GM12878 (cell line): ENCODE results near the gene VAV2. TPM values are rescaled to one million over a fixed set of nuclear protein-coding genes. Genes with fewer than 3 reads are reported as not detected.

Source experiments
- ATAC-seq: fragments of 200-7000 bp; cut with Tn5 transposase; 3 replicates; pipeline ENCODE4 v1.9.1; 2020; ENCODE audit warnings: mild to moderate bottlenecking, moderate library complexity
- BruUV-seq: library from RNA; stranded (reverse); fragments of 400-500 nt; replicated peaks from 2 replicates; lab custom pipeline; 2021; lab: Mats Ljungman, UMichigan
- CTCF ChIA-PET: fragments of 300-600 bp; sonication (Branson Sonifier 250); formaldehyde crosslinking; extraction: SDS; loops from one replicate; lab custom pipeline; 2021; ENCODE audit warnings: inconsistent platforms; lab: Yijun Ruan, JAX
- POLR2A ChIA-PET: fragments of 350-600 bp; formaldehyde crosslinking; extraction: SDS; loops from one replicate; lab custom pipeline; 2021; ENCODE audit warnings: inconsistent platforms; lab: Charles Lee
- RAD21 ChIA-PET: fragments of 300-600 bp; sonication (Branson Sonifier 250); formaldehyde crosslinking; loops from one replicate; lab custom pipeline; 2023; ENCODE audit warnings: antibody characterized with exemption; ENCODE audit not compliant: unreplicated experiment; lab: Charles Lee
- SMC1A ChIA-PET: fragments of 300-600 bp; sonication (Branson Sonifier 250); formaldehyde crosslinking; loops from one replicate; lab custom pipeline; 2023; ENCODE audit not compliant: unreplicated experiment, uncharacterized antibody; lab: Charles Lee
- DNase-seq: peaks from one replicate; pipeline ENCODE4 v3.0.0-alpha.2; 2011; ENCODE audit warnings: low read depth, low spot score
- FAIRE-seq: peaks from 3 replicates; lab custom pipeline; 2011; peaks lifted over from hg19 to GRCh38; lab: Jason Lieb, UNC
- H2AFZ ChIP-seq: 2 replicates; pipeline ENCODE4 v1.6.0; 2011; ENCODE audit warnings: low read depth, low read length, control low read depth; ENCODE audit not compliant: control insufficient read depth
- H3K27ac ChIP-seq: 2 replicates; pipeline ENCODE4 v1.5.1; 2011; ENCODE audit warnings: control low read depth; ENCODE audit not compliant: control insufficient read depth, insufficient read depth
- H3K27me3 ChIP-seq, 2 experiments: replicated peaks in 1 of 2; 2 replicates each; pipeline versions ENCODE4 v1.6.0 to v1.6.1; 2011; ENCODE audit warnings: low read length in 1 of 2; ENCODE audit not compliant: control insufficient read depth in 2 of 2, insufficient read depth in 2 of 2
- H3K36me3 ChIP-seq, 2 experiments: 2 replicates each; pipeline ENCODE4 v1.5.1; 2011; ENCODE audit warnings: low read length in 1 of 2; ENCODE audit not compliant: control insufficient read depth in 2 of 2, insufficient read depth in 2 of 2
- H3K4me1 ChIP-seq: 2 replicates; pipeline ENCODE4 v1.6.1; 2011; ENCODE audit warnings: mild to moderate bottlenecking, low read length, moderate library complexity, mixed read lengths; ENCODE audit not compliant: control insufficient read depth, insufficient read depth
- H3K4me2 ChIP-seq: 2 replicates; pipeline ENCODE4 v1.6.0; 2011; ENCODE audit warnings: control low read depth; ENCODE audit not compliant: control insufficient read depth, insufficient read depth
- H3K4me3 ChIP-seq: fragments of 200-600 bp; sonication (generic); 2 replicates; pipeline ENCODE4 v1.5.1; 2016
- H3K79me2 ChIP-seq: 2 replicates; pipeline ENCODE4 v1.6.0; 2011; ENCODE audit warnings: low read length; ENCODE audit not compliant: control insufficient read depth, insufficient read depth
- H3K9ac ChIP-seq: 2 replicates; pipeline ENCODE4 v1.8.0; 2011; ENCODE audit warnings: low read length, control low read depth, mixed read lengths; ENCODE audit not compliant: control insufficient read depth, insufficient read depth
- H3K9me3 ChIP-seq: replicated peaks from 3 replicates; pipeline ENCODE4 v1.5.1; 2011; ENCODE audit warnings: mild to moderate bottlenecking, low read length; ENCODE audit not compliant: control insufficient read depth, insufficient read depth
- H4K20me1 ChIP-seq: 2 replicates; pipeline ENCODE4 v1.6.0; 2011; ENCODE audit not compliant: control insufficient read depth, insufficient read depth
- EZH2 ChIP-seq: IDR thresholded peaks from 2 replicates; pipeline ENCODE4 v1.6.1; 2012; ENCODE audit warnings: low read depth, mild to moderate bottlenecking, control low read depth, inconsistent platforms, low read length, borderline replicate concordance; ENCODE audit not compliant: control insufficient read depth
- GATAD2B ChIP-seq: fragments of 450-650 bp; conservative IDR thresholded peaks from 2 replicates; pipeline ENCODE4 v1.6.1; 2017; ENCODE audit warnings: low read depth, mild to moderate bottlenecking, moderate library complexity
- KDM1A ChIP-seq: fragments of 200-600 bp; sonication (generic); IDR thresholded peaks from 2 replicates; pipeline ENCODE4 v1.6.1; 2016; ENCODE audit warnings: borderline replicate concordance
- RFX5 ChIP-seq: IDR thresholded peaks from 2 replicates; pipeline ENCODE4 v1.6.1; 2011; ENCODE audit warnings: low read depth, low read length, improper control_type of control experiment
- SIX5 ChIP-seq: IDR thresholded peaks from 2 replicates; pipeline ENCODE4 v1.6.1; 2011; ENCODE audit warnings: mild to moderate bottlenecking, low read depth, low read length, moderate library complexity; ENCODE audit not compliant: severe bottlenecking
- SRF ChIP-seq, 2 experiments: IDR thresholded peaks; 2 replicates each; pipeline ENCODE4 v1.6.1; 2011; ENCODE audit warnings: low read depth in 2 of 2, low read length in 2 of 2, mild to moderate bottlenecking in 1 of 2, moderate library complexity in 1 of 2
- TAF1 ChIP-seq: IDR thresholded peaks from 2 replicates; pipeline ENCODE4 v1.6.1; 2011; ENCODE audit warnings: mild to moderate bottlenecking, low read depth, low read length, borderline replicate concordance
- ZZZ3 ChIP-seq: IDR thresholded peaks from 2 replicates; pipeline ENCODE4 v1.6.1; 2011; ENCODE audit warnings: low read depth; ENCODE audit not compliant: control insufficient read depth, insufficient read length
- WGBS: methylation state at CpG from one replicate; pipeline ENCODE4 v1.1.6; 2016; ENCODE audit warnings: low lambda C conversion rate; ENCODE audit not compliant: insufficient replicate concordance, insufficient coverage; ENCODE audit errors: missing lambda C conversion rate; 5-methylcytosine and 5-hydroxymethylcytosine counted together
- in situ Hi-C: fragments of 300-500 bp; cut with MboI; formaldehyde crosslinking; loops from 9 replicates; pipeline ENCODE4 v1.14.3; 2018; ENCODE audit warnings: mixed read lengths
- intact Hi-C: fragments of 100-400 bp; cut with micrococcal nuclease; formaldehyde crosslinking; loops from one replicate; pipeline ENCODE4 v1.14.2; 2022; ENCODE audit not compliant: unreplicated experiment
- polyA plus RNA-seq, 11 experiments: library from polyadenylated mRNA; depleted of rRNA in 4 of 11; unstranded in 6 of 11; stranded (reverse) in 5 of 11; fragments of >200 nt; fragmentation: Nextera tagmentation in 4 of 11; fragmentation: Illumina TruSeq in 1 of 11; extraction: Ambion mirVana in 4 of 11; extraction: Trizol in 1 of 11; gene quantifications; 1 replicate in 1 of 11; 2 replicates in 10 of 11; pipeline versions ENCODE4 v1.2.1 to v1.2.3, GENCODE V29; 2011 to 2016; ENCODE audit warnings: inconsistent platforms in 2 of 11, missing spikeins in 2 of 11, low read depth in 1 of 11
- total RNA-seq, 4 experiments: library from RNA; depleted of rRNA in 3 of 4; stranded (reverse); fragments of >200 nt in 3 of 4; fragmentation: Illumina TruSeq in 1 of 4; extraction: Trizol in 1 of 4; gene quantifications; 2 replicates each; pipeline versions ENCODE4 v1.2.1 to v1.2.3, GENCODE V29; 2013 to 2021
- TF ChIP-seq, protein P1 (sequence below): fragments of 450-650 bp; IDR thresholded peaks from 2 replicates; pipeline ENCODE4 v1.6.1; 2016; ENCODE audit warnings: mild to moderate bottlenecking
- TF ChIP-seq, protein P2 (sequence below): IDR thresholded peaks from 2 replicates; pipeline ENCODE4 v1.6.1; 2012; ENCODE audit warnings: low read depth, low read length, improper control_type of control experiment

The VAV2 gene
- total and polyA plus RNA-seq, 10 of the 15 experiments (the other 5 are each of a cell fraction or from before 2014, with no cell fraction given): 0.13 to 43.9 (median 16.9) TPM

GRCh38 chr9:133942206-133942975 is 49.7 kb downstream of the VAV2 start:
- no peak for ATAC-seq
- Histone ChIP-seq H3K4me1 (peaks cover 32% of the 10 kb centered on the region), H3K79me2 (peaks cover 57% of the 10 kb centered on the region), H4K20me1 (no peaks in the 10 kb centered on the region), H3K27ac (no peak overlapping the region), H3K36me3 (peaks cover 5 to 11% of the 10 kb centered on the region in 2 experiments; a peak in 3 of 4 replicates), H3K9ac (no peak overlapping the region), H2AFZ (no peak overlapping the region), H3K4me3 (no peak overlapping the region), H3K9me3 (no peaks in the 10 kb centered on the region), H3K27me3 (no peaks in the 10 kb centered on the region), H3K4me2 (no peak overlapping the region)
- DNase-seq: no peak
- in situ Hi-C loops: no loop called here
- ChIA-PET CTCF (interaction anchor here (0.5 kb wide), 2 partner anchors 63 to 86 kb away, joined by 3 to 4 read pairs; no protein-coding TSS in a partner anchor), POLR2A (no interaction called here), RAD21 (no interaction called here), SMC1A (no interaction called here)
- WGBS: 95% methylated on average over 27 of the region's 27 CpGs
- TF ChIP-seq ZZZ3: no peak
- no peak for TF ChIP-seq GATAD2B
- no peak for TF ChIP-seq RFX5
- TF ChIP-seq, protein P1, sequence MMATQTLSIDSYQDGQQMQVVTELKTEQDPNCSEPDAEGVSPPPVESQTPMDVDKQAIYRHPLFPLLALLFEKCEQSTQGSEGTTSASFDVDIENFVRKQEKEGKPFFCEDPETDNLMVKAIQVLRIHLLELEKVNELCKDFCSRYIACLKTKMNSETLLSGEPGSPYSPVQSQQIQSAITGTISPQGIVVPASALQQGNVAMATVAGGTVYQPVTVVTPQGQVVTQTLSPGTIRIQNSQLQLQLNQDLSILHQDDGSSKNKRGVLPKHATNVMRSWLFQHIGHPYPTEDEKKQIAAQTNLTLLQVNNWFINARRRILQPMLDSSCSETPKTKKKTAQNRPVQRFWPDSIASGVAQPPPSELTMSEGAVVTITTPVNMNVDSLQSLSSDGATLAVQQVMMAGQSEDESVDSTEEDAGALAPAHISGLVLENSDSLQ: no peak
- no peak for FAIRE-seq
- intact Hi-C loops: no loop called here
- BruUV-seq: no TSS peak

DNA sequence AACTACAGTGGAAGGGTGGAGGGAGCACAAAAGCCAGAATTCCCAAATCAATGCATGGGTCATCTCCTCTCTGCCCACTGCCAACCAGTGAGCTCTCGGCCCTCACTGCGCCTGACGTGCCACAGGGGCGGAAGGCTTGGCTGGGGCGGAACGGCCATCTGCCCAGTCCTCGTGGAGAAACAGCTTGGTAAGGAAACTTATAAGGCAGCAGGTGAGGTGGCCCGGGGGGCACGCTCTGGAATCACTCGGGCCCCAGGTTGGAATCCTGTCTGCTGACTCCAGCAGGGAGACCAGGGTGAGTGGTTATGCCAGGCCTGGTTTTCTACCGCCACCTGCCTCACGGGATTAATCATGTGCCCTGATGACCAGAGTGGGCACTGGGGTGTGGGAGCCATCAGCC is 52.3 kb downstream of the VAV2 start:
- no peak for DNase-seq
- POLR2A ChIA-PET: no interaction called here
- BruUV-seq: no TSS peak
- CTCF ChIA-PET: no interaction called here
- H2AFZ ChIP-seq: no peak overlapping the region
- no peak for ATAC-seq
- no peak overlapping the region for H3K4me3 ChIP-seq
- no peak for FAIRE-seq
- SMC1A ChIA-PET: no interaction called here
- no peaks in the 10 kb centered on the region for H4K20me1 ChIP-seq
- H3K9me3 ChIP-seq: no peaks in the 10 kb centered on the region
- no peaks in the 10 kb centered on the region for H3K27me3 ChIP-seq
- peaks cover 33% of the 10 kb centered on the region for H3K79me2 ChIP-seq
- H3K36me3 ChIP-seq: peaks cover 5 to 16% of the 10 kb centered on the region in 2 experiments; a peak in 3 of 4 replicates
- H3K27ac ChIP-seq: no peak overlapping the region
- peaks cover 7% of the 10 kb centered on the region for H3K4me1 ChIP-seq
- 93% methylated on average over 12 of the region's 12 CpGs for WGBS
- no peak overlapping the region for H3K9ac ChIP-seq
- intact Hi-C loops (no loop called here), in situ Hi-C loops (no loop called here)
- H3K4me2 ChIP-seq: no peak overlapping the region
- RAD21 ChIA-PET: no interaction called here
- TF ChIP-seq SRF (IDR thresholded peaks at IDR 0.05; ENCODE audit: low read depth in 2 of 2, low read length in 2 of 2) (no peak), EZH2 (no peak), SIX5 (no peak), TAF1 (no peak), KDM1A (no peak)
- TF ChIP-seq, protein P2, sequence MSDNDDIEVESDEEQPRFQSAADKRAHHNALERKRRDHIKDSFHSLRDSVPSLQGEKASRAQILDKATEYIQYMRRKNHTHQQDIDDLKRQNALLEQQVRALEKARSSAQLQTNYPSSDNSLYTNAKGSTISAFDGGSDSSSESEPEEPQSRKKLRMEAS: no peak
